G401 (cell line): ENCODE measurements around the gene MAN2A1. TPM values are rescaled to one million over a fixed set of nuclear protein-coding genes. Genes with fewer than 3 reads are reported as not detected.

ENCODE experiments used
- DNase-seq: peaks from one replicate; pipeline ENCODE4 v3.0.0-alpha.2; 2015; ENCODE audit warnings: low spot score
- in situ Hi-C: cut with HindIII; loops from 2 replicates; pipeline ENCODE4 v1.10.0; 2016; ENCODE audit warnings: low sequenced_read_pairs, mixed read lengths
- total RNA-seq: library from RNA; depleted of rRNA; stranded (reverse); fragments of >200 nt; shearing (Covaris generic); gene quantifications from 2 replicates; pipeline ENCODE4 v1.2.3, GENCODE V29; 2014

The MAN2A1 gene
- total RNA-seq, 1 experiment from 2014 or later = 21.5 TPM

DNA sequence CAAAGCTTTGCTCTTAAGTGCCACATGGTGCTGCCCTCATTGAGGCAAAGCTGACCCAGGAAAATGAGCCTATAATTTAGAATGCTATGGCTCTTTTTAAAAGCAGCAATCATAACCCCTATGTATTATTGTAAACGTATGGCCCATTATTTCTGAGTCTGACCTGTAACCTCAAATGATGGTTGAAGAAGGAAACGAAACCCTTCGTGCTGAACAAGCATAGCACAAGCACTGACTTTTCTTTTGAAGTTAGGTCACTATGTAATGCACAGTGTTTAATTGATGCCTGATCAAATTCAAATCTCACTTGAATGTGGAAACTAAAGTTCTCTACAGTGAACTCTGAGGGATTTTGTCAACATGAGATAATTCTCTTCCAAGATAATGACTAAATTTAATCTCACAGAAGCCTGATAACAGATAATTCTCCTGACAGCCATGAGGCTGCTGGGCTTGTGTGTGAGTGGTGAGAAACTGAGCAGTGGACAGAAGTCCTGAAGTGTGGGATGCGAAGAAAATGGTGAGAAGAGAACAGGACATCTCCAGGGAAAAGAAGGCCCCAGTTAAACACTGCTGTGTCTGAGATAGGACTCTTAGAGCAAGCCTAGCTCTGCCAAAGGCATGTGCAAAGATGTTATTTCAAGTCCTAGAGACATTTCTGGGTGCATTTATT is 226.9 kb downstream of the MAN2A1 start:
- in situ Hi-C loops = no loop called here

More for the DNA sequence above, 226.9 kb downstream of the MAN2A1 start:
- DNase-seq = no peak
